Calu3 (cell line): ENCODE data around the gene NCKAP5. TPM values are rescaled to one million over a fixed set of nuclear protein-coding genes. Genes with fewer than 3 reads are reported as not detected.

ENCODE experiments used
- BruUV-seq: library from RNA; stranded (reverse); fragments of 400-500 nt; replicated peaks from 2 replicates; lab custom pipeline; 2021; lab: Mats Ljungman, UMichigan
- CTCF ChIA-PET: fragments of 300-600 bp; sonication (Branson Sonifier 250); formaldehyde crosslinking; loops from one replicate; lab custom pipeline; 2022; ENCODE audit warnings: antibody characterized with exemption; lab: Charles Lee
- DNase-seq: peaks from one replicate; pipeline ENCODE4 v3.0.0; 2022
- H3K27ac Mint-ChIP-seq: one replicate; pipeline ENCODE4 v1.8.0; 2022; ENCODE audit warnings: mixed read lengths; ENCODE audit not compliant: unreplicated experiment
- H3K27me3 Mint-ChIP-seq: one replicate; pipeline ENCODE4 v1.8.0; 2022; ENCODE audit warnings: mixed read lengths; ENCODE audit not compliant: unreplicated experiment
- H3K36me3 Mint-ChIP-seq: one replicate; pipeline ENCODE4 v1.8.0; 2022; ENCODE audit warnings: mild to moderate bottlenecking, moderate library complexity, mixed read lengths; ENCODE audit not compliant: insufficient read depth, unreplicated experiment
- H3K4me1 Mint-ChIP-seq: one replicate; pipeline ENCODE4 v1.8.0; 2022; ENCODE audit warnings: mild to moderate bottlenecking, low read depth, mixed read lengths; ENCODE audit not compliant: unreplicated experiment
- H3K4me3 Mint-ChIP-seq: one replicate; pipeline ENCODE4 v1.8.0; 2022; ENCODE audit warnings: mild to moderate bottlenecking, low read depth, moderate library complexity, mixed read lengths; ENCODE audit not compliant: unreplicated experiment
- H3K9me3 Mint-ChIP-seq: one replicate; pipeline ENCODE4 v1.8.0; 2022; ENCODE audit warnings: low read depth, mixed read lengths; ENCODE audit not compliant: unreplicated experiment
- CTCF ChIP-seq: fragments of 200-600 bp; IDR thresholded peaks from one replicate; pipeline ENCODE4 v1.8.0; 2022; ENCODE audit warnings: antibody characterized with exemption; ENCODE audit not compliant: unreplicated experiment
- intact Hi-C: fragments of 100-400 bp; cut with micrococcal nuclease; formaldehyde crosslinking; loops from one replicate; pipeline ENCODE4 v1.10.0; 2022; ENCODE audit not compliant: unreplicated experiment
- total RNA-seq: library from RNA; stranded (reverse); gene quantifications from 2 replicates; pipeline ENCODE4 v1.2.3, GENCODE V29; 2022

Gene NCKAP5
- total RNA-seq, 1 experiment from 2014 or later = 2.2 TPM

GRCh38 chr2:133232556-133232955, 335.7 kb downstream of the NCKAP5 start:
- H3K27me3 Mint-ChIP-seq = peaks cover 15% of the 10 kb centered on the region
- no peak for DNase-seq
- intact Hi-C loops = no loop called here
- no peaks in the 10 kb centered on the region for H3K36me3 Mint-ChIP-seq
- H3K4me1 Mint-ChIP-seq = no peaks in the 10 kb centered on the region
- no TSS peak for BruUV-seq
- H3K4me3 Mint-ChIP-seq = no peak overlapping the region
- TF ChIP-seq CTCF = no peak
- CTCF ChIA-PET = no interaction called here
- H3K9me3 Mint-ChIP-seq = no peaks in the 10 kb centered on the region
- H3K27ac Mint-ChIP-seq = no peak overlapping the region

GRCh38 chr2:133231264-133231663, 337.0 kb downstream of the NCKAP5 start:
- intact Hi-C loops = no loop called here
- Mint-ChIP-seq H3K27ac (no peak overlapping the region), H3K36me3 (no peaks in the 10 kb centered on the region), H3K4me1 (no peaks in the 10 kb centered on the region), H3K9me3 (no peaks in the 10 kb centered on the region), H3K4me3 (no peak overlapping the region), H3K27me3 (peaks cover 15% of the 10 kb centered on the region)
- CTCF ChIA-PET = no interaction called here
- no peak for TF ChIP-seq CTCF
- DNase-seq = no peak
- BruUV-seq = no TSS peak

- no TSS peak for BruUV-seq
- intact Hi-C loops = no loop called here
- Mint-ChIP-seq H3K4me1 (no peaks in the 10 kb centered on the region), H3K9me3 (no peaks in the 10 kb centered on the region), H3K4me3 (no peak overlapping the region), H3K27ac (no peak overlapping the region), H3K36me3 (no peaks in the 10 kb centered on the region), H3K27me3 (peaks cover 15% of the 10 kb centered on the region)
- no peak for TF ChIP-seq CTCF
- DNase-seq = no peak
- CTCF ChIA-PET = no interaction called here
Observed at GRCh38 chr2:133229974-133230373, 338.3 kb downstream of the NCKAP5 start.

- H3K27ac Mint-ChIP-seq = no peak overlapping the region
- CTCF ChIA-PET = no interaction called here
- H3K4me3 Mint-ChIP-seq = no peak overlapping the region
- BruUV-seq = no TSS peak
- H3K4me1 Mint-ChIP-seq = no peaks in the 10 kb centered on the region
- no peaks in the 10 kb centered on the region for H3K9me3 Mint-ChIP-seq
- intact Hi-C loops = no loop called here
- H3K36me3 Mint-ChIP-seq = no peaks in the 10 kb centered on the region
- no peak for DNase-seq
- TF ChIP-seq CTCF = no peak
- no peaks in the 10 kb centered on the region for H3K27me3 Mint-ChIP-seq
Observed at GRCh38 chr2:133223226-133223625, 345.0 kb downstream of the NCKAP5 start.
